ENCODE measurements around the gene RIPPLY1. TPM values are rescaled to one million over a fixed set of nuclear protein-coding genes. Genes with fewer than 3 reads are reported as not detected.

Gene RIPPLY1
- total RNA-seq, 1 donor from 2014 or later, result not detected

DNA sequence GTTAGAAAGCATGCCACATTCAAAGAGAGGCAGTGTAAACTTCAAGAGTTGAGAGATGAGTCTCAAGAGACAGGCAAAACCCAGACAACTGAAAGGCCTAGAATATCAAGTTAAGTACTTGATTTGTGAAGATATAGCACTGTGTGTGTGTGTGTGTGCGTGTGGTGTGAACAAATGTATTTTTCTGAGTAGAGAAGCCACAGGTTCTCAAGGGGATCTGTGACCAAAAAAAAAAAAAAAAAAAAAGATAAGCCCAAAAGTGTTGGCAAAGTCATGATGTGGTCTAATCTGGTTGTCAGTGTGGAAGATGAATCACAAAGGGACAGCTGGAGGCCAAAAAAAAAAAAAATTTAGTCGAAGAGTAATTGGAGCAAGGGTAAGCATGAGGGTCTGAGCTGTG is 3.9 kb downstream of the RIPPLY1 start:
- TF ChIP-seq, protein P1, sequence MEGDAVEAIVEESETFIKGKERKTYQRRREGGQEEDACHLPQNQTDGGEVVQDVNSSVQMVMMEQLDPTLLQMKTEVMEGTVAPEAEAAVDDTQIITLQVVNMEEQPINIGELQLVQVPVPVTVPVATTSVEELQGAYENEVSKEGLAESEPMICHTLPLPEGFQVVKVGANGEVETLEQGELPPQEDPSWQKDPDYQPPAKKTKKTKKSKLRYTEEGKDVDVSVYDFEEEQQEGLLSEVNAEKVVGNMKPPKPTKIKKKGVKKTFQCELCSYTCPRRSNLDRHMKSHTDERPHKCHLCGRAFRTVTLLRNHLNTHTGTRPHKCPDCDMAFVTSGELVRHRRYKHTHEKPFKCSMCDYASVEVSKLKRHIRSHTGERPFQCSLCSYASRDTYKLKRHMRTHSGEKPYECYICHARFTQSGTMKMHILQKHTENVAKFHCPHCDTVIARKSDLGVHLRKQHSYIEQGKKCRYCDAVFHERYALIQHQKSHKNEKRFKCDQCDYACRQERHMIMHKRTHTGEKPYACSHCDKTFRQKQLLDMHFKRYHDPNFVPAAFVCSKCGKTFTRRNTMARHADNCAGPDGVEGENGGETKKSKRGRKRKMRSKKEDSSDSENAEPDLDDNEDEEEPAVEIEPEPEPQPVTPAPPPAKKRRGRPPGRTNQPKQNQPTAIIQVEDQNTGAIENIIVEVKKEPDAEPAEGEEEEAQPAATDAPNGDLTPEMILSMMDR (IDR thresholded peaks at IDR 0.05; ENCODE audit: insufficient read depth, low read depth, low read length), result no peak
- TF ChIP-seq EZH2 (IDR thresholded peaks at IDR 0.05; ENCODE audit: insufficient read depth, low read length), result no peak
- FAIRE-seq, result no peak
- Histone ChIP-seq H2AFZ (ENCODE audit: low read depth, low read length) (no peak overlapping the region), H3K4me2 (ENCODE audit: low read length) (no peak overlapping the region), H3K36me3 (ENCODE audit: insufficient read depth, low read length) (no peaks in the 10 kb centered on the region), H3K9ac (ENCODE audit: low read length) (no peak overlapping the region), H4K20me1 (ENCODE audit: insufficient read depth, low read length) (no peaks in the 10 kb centered on the region), H3K27ac (ENCODE audit: low read depth, low read length) (no peak overlapping the region), H3K4me1 (ENCODE audit: insufficient read depth, low read length) (peaks cover 5% of the 10 kb centered on the region), H3K9me3 (ENCODE audit: insufficient read depth, low read depth, low read length) (no peaks in the 10 kb centered on the region), H3K27me3 (ENCODE audit: insufficient read depth, low read length) (no peaks in the 10 kb centered on the region), H3K4me3 (ENCODE audit: insufficient read depth, low read depth, low read length) (no peak overlapping the region), H3K79me2 (ENCODE audit: insufficient read depth, low read length) (no peaks in the 10 kb centered on the region)
- Mint-ChIP-seq H3K4me3 (ENCODE audit: unreplicated experiment) (no peak overlapping the region), H3K36me3 (ENCODE audit: low read depth, unreplicated experiment) (no peaks in the 10 kb centered on the region), H3K9me3 (ENCODE audit: unreplicated experiment) (no peaks in the 10 kb centered on the region), H3K27me3 (ENCODE audit: low read depth, unreplicated experiment) (peaks cover 3% of the 10 kb centered on the region), H3K27ac (ENCODE audit: unreplicated experiment) (no peak overlapping the region), H3K4me1 (ENCODE audit: low read depth, unreplicated experiment) (peaks cover 10% of the 10 kb centered on the region)
- DNase-seq (ENCODE audit: low read depth), result peak; percentile 20

DNA sequence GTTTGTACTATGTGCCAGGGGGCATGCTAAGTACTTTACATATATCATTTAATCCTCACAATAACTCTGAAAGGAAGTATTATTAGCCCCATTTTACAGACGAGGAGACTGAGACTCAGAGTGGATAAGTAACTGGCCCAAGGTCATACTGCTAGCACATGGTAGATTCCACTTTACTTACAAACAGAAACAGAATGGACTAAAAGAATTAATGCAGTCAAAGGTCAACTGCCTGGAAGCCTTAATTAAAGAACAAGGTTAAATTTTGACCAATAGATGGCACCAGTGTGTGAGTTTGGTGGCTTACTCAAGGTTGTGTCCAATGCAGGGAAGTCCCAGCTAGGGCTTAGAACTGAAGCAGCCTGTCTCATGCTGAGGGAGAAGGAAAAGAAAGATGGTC is 4.7 kb downstream of the RIPPLY1 start:
- no peaks in the 10 kb centered on the region for H4K20me1 ChIP-seq (ENCODE audit: insufficient read depth, low read length)
- no peak overlapping the region for H3K9ac ChIP-seq (ENCODE audit: low read length)
- Mint-ChIP-seq H3K4me1 (ENCODE audit: low read depth, unreplicated experiment) (peaks cover 10% of the 10 kb centered on the region), H3K4me3 (ENCODE audit: unreplicated experiment) (no peak overlapping the region), H3K27ac (ENCODE audit: unreplicated experiment) (no peak overlapping the region), H3K9me3 (ENCODE audit: unreplicated experiment) (no peaks in the 10 kb centered on the region), H3K27me3 (ENCODE audit: low read depth, unreplicated experiment) (peaks cover 3% of the 10 kb centered on the region), H3K36me3 (ENCODE audit: low read depth, unreplicated experiment) (no peaks in the 10 kb centered on the region)
- peaks cover 5% of the 10 kb centered on the region for H3K4me1 ChIP-seq (ENCODE audit: insufficient read depth, low read length)
- no peak overlapping the region for H2AFZ ChIP-seq (ENCODE audit: low read depth, low read length)
- no peak overlapping the region for H3K4me2 ChIP-seq (ENCODE audit: low read length)
- peak; percentile 93 for FAIRE-seq
- peak; percentile 23 for DNase-seq (ENCODE audit: low read depth)
- no peaks in the 10 kb centered on the region for H3K9me3 ChIP-seq (ENCODE audit: insufficient read depth, low read depth, low read length)
- TF ChIP-seq, protein P1 (IDR thresholded peaks at IDR 0.05; ENCODE audit: insufficient read depth, low read depth, low read length), result peak; percentile 28
- no peak for TF ChIP-seq EZH2 (IDR thresholded peaks at IDR 0.05; ENCODE audit: insufficient read depth, low read length)
- H3K4me3 ChIP-seq (ENCODE audit: insufficient read depth, low read depth, low read length), result no peak overlapping the region
- no peak overlapping the region for H3K27ac ChIP-seq (ENCODE audit: low read depth, low read length)
- H3K36me3 ChIP-seq (ENCODE audit: insufficient read depth, low read length), result no peaks in the 10 kb centered on the region
- H3K27me3 ChIP-seq (ENCODE audit: insufficient read depth, low read length), result no peaks in the 10 kb centered on the region
- no peaks in the 10 kb centered on the region for H3K79me2 ChIP-seq (ENCODE audit: insufficient read depth, low read length)

DNA sequence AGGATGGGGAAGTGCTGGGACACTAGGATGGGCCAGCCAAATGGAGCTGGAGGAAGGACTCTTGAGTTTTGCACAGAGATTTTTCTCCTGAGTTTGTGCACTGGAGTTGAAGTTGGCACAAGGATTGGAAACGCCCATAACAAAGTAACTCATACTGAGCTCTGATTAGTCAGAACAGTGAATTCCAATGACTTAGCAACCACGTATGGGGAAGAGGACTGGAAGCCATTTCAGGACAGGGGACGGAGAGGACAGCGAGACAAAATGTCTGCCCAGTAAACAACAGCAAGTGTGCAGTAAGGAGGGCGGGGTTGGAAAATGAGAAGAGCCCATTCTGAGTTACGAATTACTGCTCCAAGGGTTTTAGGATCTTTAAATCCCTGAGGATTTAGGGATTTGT is 5.9 kb downstream of the RIPPLY1 start:
- Mint-ChIP-seq H3K27me3 (ENCODE audit: low read depth, unreplicated experiment) (peaks cover 3% of the 10 kb centered on the region), H3K4me1 (ENCODE audit: low read depth, unreplicated experiment) (peaks cover 10% of the 10 kb centered on the region), H3K4me3 (ENCODE audit: unreplicated experiment) (no peak overlapping the region), H3K27ac (ENCODE audit: unreplicated experiment) (no peak overlapping the region), H3K9me3 (ENCODE audit: unreplicated experiment) (no peaks in the 10 kb centered on the region), H3K36me3 (ENCODE audit: low read depth, unreplicated experiment) (no peaks in the 10 kb centered on the region)
- no peak for TF ChIP-seq EZH2 (IDR thresholded peaks at IDR 0.05; ENCODE audit: insufficient read depth, low read length)
- TF ChIP-seq, protein P1 (IDR thresholded peaks at IDR 0.05; ENCODE audit: insufficient read depth, low read depth, low read length), result no peak
- H3K9me3 ChIP-seq (ENCODE audit: insufficient read depth, low read depth, low read length), result no peaks in the 10 kb centered on the region
- H3K27ac ChIP-seq (ENCODE audit: low read depth, low read length), result no peak overlapping the region
- no peak overlapping the region for H3K9ac ChIP-seq (ENCODE audit: low read length)
- no peaks in the 10 kb centered on the region for H3K79me2 ChIP-seq (ENCODE audit: insufficient read depth, low read length)
- DNase-seq (ENCODE audit: low read depth) (peak; percentile 52), FAIRE-seq (no peak)
- no peak overlapping the region for H3K4me3 ChIP-seq (ENCODE audit: insufficient read depth, low read depth, low read length)
- H3K36me3 ChIP-seq (ENCODE audit: insufficient read depth, low read length), result no peaks in the 10 kb centered on the region
- H3K27me3 ChIP-seq (ENCODE audit: insufficient read depth, low read length), result no peaks in the 10 kb centered on the region
- H2AFZ ChIP-seq (ENCODE audit: low read depth, low read length), result no peak overlapping the region
- peaks cover 5% of the 10 kb centered on the region for H3K4me1 ChIP-seq (ENCODE audit: insufficient read depth, low read length)
- no peak overlapping the region for H3K4me2 ChIP-seq (ENCODE audit: low read length)
- no peaks in the 10 kb centered on the region for H4K20me1 ChIP-seq (ENCODE audit: insufficient read depth, low read length)

Data from astrocyte (in vitro differentiated cells and primary cell).